Karpas-422 (cell line): ENCODE data around the gene GATAD2B. TPM values are rescaled to one million over a fixed set of nuclear protein-coding genes. Genes with fewer than 3 reads are reported as not detected.
"Not testable (repeated sequence)": the region's sequence is repeated elsewhere in the genome, so short reads cannot be mapped to it uniquely, and the experiment has no call there.

Experiments used
- DNase-seq: peaks from one replicate; pipeline ENCODE4 v3.0.0-alpha.2; 2015
- H2AFZ ChIP-seq: fragments of 200-600 bp; sonication (generic); 2 replicates; pipeline ENCODE4 v1.6.1; 2014; ENCODE audit warnings: antibody characterized with exemption, low read length, mixed read lengths
- H3K27ac ChIP-seq: fragments of 200-600 bp; sonication (generic); 2 replicates; pipeline ENCODE4 v1.5.1; 2014; ENCODE audit warnings: mild to moderate bottlenecking, low read length, moderate library complexity
- H3K27me3 ChIP-seq: fragments of 200-600 bp; sonication (generic); 2 replicates; pipeline ENCODE4 v1.6.1; 2014; ENCODE audit warnings: low read length, mixed read lengths
- H3K36me3 ChIP-seq: fragments of 200-600 bp; sonication (generic); 2 replicates; pipeline ENCODE4 v1.6.1; 2014; ENCODE audit warnings: low read length, mixed read lengths; ENCODE audit not compliant: insufficient read depth
- H3K4me1 ChIP-seq: fragments of 200-600 bp; sonication (generic); 2 replicates; pipeline ENCODE4 v1.6.1; 2014; ENCODE audit warnings: mild to moderate bottlenecking, low read length, mixed read lengths
- H3K4me2 ChIP-seq: fragments of 200-600 bp; sonication (generic); 2 replicates; pipeline ENCODE4 v1.6.1; 2014; ENCODE audit warnings: low read length, low read depth, mild to moderate bottlenecking; ENCODE audit not compliant: poor library complexity, severe bottlenecking
- H3K4me3 ChIP-seq: fragments of 200-600 bp; sonication (generic); 2 replicates; pipeline ENCODE4 v1.5.1; 2014; ENCODE audit warnings: mild to moderate bottlenecking, antibody characterized with exemption, low read length, mixed read lengths
- H3K79me2 ChIP-seq: fragments of 200-600 bp; sonication (generic); 2 replicates; pipeline ENCODE4 v1.6.1; 2014; ENCODE audit warnings: mild to moderate bottlenecking, low read length, mixed read lengths
- H3K9ac ChIP-seq: fragments of 200-600 bp; sonication (generic); 2 replicates; pipeline ENCODE4 v1.6.0; 2014; ENCODE audit warnings: low read length
- H3K9me2 ChIP-seq: fragments of 200-600 bp; sonication (generic), shearing (Covaris generic); replicated peaks from 2 replicates; pipeline ENCODE4 v1.6.0; 2014; ENCODE audit warnings: mild to moderate bottlenecking, low read length, moderate library complexity; ENCODE audit not compliant: insufficient read depth
- H3K9me3 ChIP-seq: fragments of 300-700, 200-600 bp; sonication (generic); 2 replicates; pipeline ENCODE4 v1.6.1; 2014; ENCODE audit warnings: low read length, mixed read lengths
- H4K20me1 ChIP-seq: fragments of 200-600 bp; sonication (generic); 2 replicates; pipeline ENCODE4 v1.6.1; 2014; ENCODE audit warnings: mild to moderate bottlenecking, antibody characterized with exemption, low read length, low read depth; ENCODE audit not compliant: insufficient read depth
- total RNA-seq: library from RNA; depleted of rRNA; stranded (reverse); fragments of >200 nt; shearing (Covaris generic); gene quantifications from 2 replicates; pipeline ENCODE4 v1.2.3, GENCODE V29; 2014; ENCODE audit warnings: low replicate concordance

Gene GATAD2B
- total RNA-seq, 1 experiment from 2014 or later: 21.8 TPM

GRCh38 chr1:153905908-153906307 lies 16.9 kb downstream of the GATAD2B start:
- H3K27ac ChIP-seq, H3K9me3 ChIP-seq, H3K27me3 ChIP-seq, H2AFZ ChIP-seq, H3K4me1 ChIP-seq, H3K9me2 ChIP-seq, H3K4me3 ChIP-seq, H3K36me3 ChIP-seq, H3K4me2 ChIP-seq, DNase-seq, H3K9ac ChIP-seq: not testable (repeated sequence)
- peaks cover 33% of the 10 kb centered on the region; the same call in 1 of the 2 replicates for H4K20me1 ChIP-seq
- H3K79me2 ChIP-seq: peaks cover 94% of the 10 kb centered on the region

GRCh38 chr1:153903841-153904455 lies 18.8 kb downstream of the GATAD2B start:
- no peak overlapping the region for H3K4me2 ChIP-seq
- no peak overlapping the region for H2AFZ ChIP-seq
- H4K20me1 ChIP-seq: peaks cover 35% of the 10 kb centered on the region; the same call in 1 of the 2 replicates
- DNase-seq: no peak
- no peak overlapping the region for H3K27ac ChIP-seq
- H3K36me3 ChIP-seq: peaks cover 5% of the 10 kb centered on the region; the same call in 1 of the 2 replicates
- no peak overlapping the region for H3K4me3 ChIP-seq
- H3K4me1 ChIP-seq: no peaks in the 10 kb centered on the region; the same call in 1 of the 2 replicates
- peaks cover 98% of the 10 kb centered on the region for H3K79me2 ChIP-seq
- no peaks in the 10 kb centered on the region for H3K9me3 ChIP-seq
- no peak overlapping the region for H3K9ac ChIP-seq
- no peaks in the 10 kb centered on the region for H3K27me3 ChIP-seq
- no peaks in the 10 kb centered on the region for H3K9me2 ChIP-seq

- Histone ChIP-seq H3K9me2 (no peaks in the 10 kb centered on the region), H3K4me3 (no peak overlapping the region), H3K4me1 (peaks cover 4% of the 10 kb centered on the region; the same call in 1 of the 2 replicates), H3K27me3 (no peaks in the 10 kb centered on the region), H3K4me2 (no peak overlapping the region), H3K27ac (no peak overlapping the region), H3K9ac (no peak overlapping the region), H4K20me1 (peaks cover 18% of the 10 kb centered on the region; the same call in 1 of the 2 replicates), H2AFZ (no peak overlapping the region), H3K36me3 (peaks cover 13% of the 10 kb centered on the region; the same call in 1 of the 2 replicates), H3K9me3 (no peaks in the 10 kb centered on the region), H3K79me2 (peaks cover 93% of the 10 kb centered on the region)
- DNase-seq: no peak
Measured at GRCh38 chr1:153899509-153899908, 23.3 kb downstream of the GATAD2B start.

- peaks cover 94% of the 10 kb centered on the region for H3K79me2 ChIP-seq
- not testable (repeated sequence) for DNase-seq, H3K9me2 ChIP-seq, H3K4me3 ChIP-seq, H3K4me2 ChIP-seq, H3K27me3 ChIP-seq, H3K4me1 ChIP-seq, H4K20me1 ChIP-seq, H3K36me3 ChIP-seq, H2AFZ ChIP-seq, H3K9ac ChIP-seq, H3K9me3 ChIP-seq, H3K27ac ChIP-seq
Measured at GRCh38 chr1:153895866-153896265, 26.9 kb downstream of the GATAD2B start.

- not testable (repeated sequence) for DNase-seq, H3K4me3 ChIP-seq, H3K36me3 ChIP-seq, H3K4me2 ChIP-seq, H3K27ac ChIP-seq, H2AFZ ChIP-seq, H4K20me1 ChIP-seq, H3K9ac ChIP-seq, H3K27me3 ChIP-seq, H3K9me3 ChIP-seq, H3K9me2 ChIP-seq
- Histone ChIP-seq H3K4me1 (peaks cover 16% of the 10 kb centered on the region), H3K79me2 (peaks cover 97% of the 10 kb centered on the region)
Measured at GRCh38 chr1:153891042-153891441, 31.7 kb downstream of the GATAD2B start.

- Histone ChIP-seq H3K9me2 (no peaks in the 10 kb centered on the region), H3K79me2 (peaks cover 95% of the 10 kb centered on the region), H3K4me3 (no peak overlapping the region), H4K20me1 (no peaks in the 10 kb centered on the region; the same call in 1 of the 2 replicates), H3K4me2 (no peak overlapping the region), H3K9me3 (no peaks in the 10 kb centered on the region), H3K27ac (no peak overlapping the region), H3K27me3 (no peaks in the 10 kb centered on the region), H3K9ac (no peak overlapping the region), H3K4me1 (peaks cover 37% of the 10 kb centered on the region), H3K36me3 (peaks cover 7% of the 10 kb centered on the region), H2AFZ (no peak overlapping the region)
- DNase-seq: no peak
Measured at GRCh38 chr1:153888533-153888932, 34.2 kb downstream of the GATAD2B start.

- Histone ChIP-seq H3K9ac (no peak overlapping the region), H3K4me3 (no peak overlapping the region), H2AFZ (no peak overlapping the region), H3K9me3 (no peaks in the 10 kb centered on the region), H3K4me1 (peaks cover 56% of the 10 kb centered on the region), H3K9me2 (no peaks in the 10 kb centered on the region), H3K36me3 (peaks cover 7% of the 10 kb centered on the region), H3K79me2 (peaks cover 96% of the 10 kb centered on the region), H3K4me2 (no peak overlapping the region), H3K27ac (no peak overlapping the region), H4K20me1 (no peaks in the 10 kb centered on the region; the same call in 1 of the 2 replicates), H3K27me3 (no peaks in the 10 kb centered on the region)
- no peak for DNase-seq
Measured at GRCh38 chr1:153886127-153886526, 36.6 kb downstream of the GATAD2B start.

GRCh38 chr1:153883223-153883622 lies 39.5 kb downstream of the GATAD2B start:
- H3K9ac ChIP-seq: no peak overlapping the region
- H3K27me3 ChIP-seq: no peaks in the 10 kb centered on the region
- peak overlapping the region; percentile 70 for H3K27ac ChIP-seq
- peaks cover 95% of the 10 kb centered on the region for H3K79me2 ChIP-seq
- no peaks in the 10 kb centered on the region; the same call in 1 of the 2 replicates for H4K20me1 ChIP-seq
- no peaks in the 10 kb centered on the region for H3K9me3 ChIP-seq
- H3K4me1 ChIP-seq: peaks cover 49% of the 10 kb centered on the region
- H2AFZ ChIP-seq: no peak overlapping the region
- H3K4me2 ChIP-seq: peak overlapping the region; percentile 11
- no peaks in the 10 kb centered on the region for H3K9me2 ChIP-seq
- peaks cover 7% of the 10 kb centered on the region for H3K36me3 ChIP-seq
- DNase-seq: no peak
- H3K4me3 ChIP-seq: no peak overlapping the region
